Sigmoid colon (tissue), 7 donors: ENCODE data around the gene GUK1. TPM values are rescaled to one million over a fixed set of nuclear protein-coding genes. Genes with fewer than 3 reads are reported as not detected.

Experiments used
- DNase-seq: peaks from one replicate; pipeline ENCODE4 v3.0.0-alpha.2; 2019
- H3K27ac ChIP-seq, 4 donors: fragments of 200-600 bp; sonication (generic); one replicate each; pipeline ENCODE4 v1.5.1; 2016 to 2019; ENCODE audit warnings: mild to moderate bottlenecking in 1 of 4
- H3K27me3 ChIP-seq, 3 donors: fragments of 200-600 bp; sonication (generic); one replicate each; pipeline ENCODE4 v1.5.1; 2019; ENCODE audit warnings: mild to moderate bottlenecking in 1 of 3
- H3K36me3 ChIP-seq, 4 donors: fragments of 200-600 bp; sonication (generic); one replicate each; pipeline ENCODE4 v1.5.1; 2016 to 2019
- H3K4me1 ChIP-seq, 4 donors: fragments of 200-600 bp; sonication (generic); one replicate each; pipeline ENCODE4 v1.5.1; 2017 to 2019
- H3K4me3 ChIP-seq, 4 donors: fragments of 200-600 bp; sonication (generic); one replicate each; pipeline ENCODE4 v1.5.1; 2017 to 2019; ENCODE audit warnings: mild to moderate bottlenecking in 2 of 4, moderate library complexity in 1 of 4
- H3K9me3 ChIP-seq, 4 donors: fragments of 200-600 bp in 3 of 4; sonication (generic) in 3 of 4; one replicate each; pipeline versions ENCODE4 v1.5.1 to v1.6.1; 2013 to 2019
- CTCF ChIP-seq, 4 experiments: fragments of 450-650 bp in 3 of 4; fragments of 200-600 bp in 1 of 4; IDR thresholded peaks; one replicate each; pipeline ENCODE4 v1.5.1; 2016 to 2019; ENCODE audit warnings: antibody characterized with exemption in 4 of 4, mild to moderate bottlenecking in 3 of 4, moderate library complexity in 2 of 4
- EP300 ChIP-seq, 4 donors: sonication (generic); formaldehyde crosslinking; IDR thresholded peaks; one replicate each; pipeline ENCODE4 v1.6.1; 2017; ENCODE audit warnings: antibody characterized with exemption in 4 of 4
- POLR2A ChIP-seq, 2 donors: fragments of 450-650 bp; IDR thresholded peaks; one replicate each; pipeline ENCODE4 v1.6.1; 2016; ENCODE audit warnings: antibody characterized with exemption in 2 of 2, mild to moderate bottlenecking in 2 of 2, moderate library complexity in 2 of 2
- POLR2AphosphoS5 ChIP-seq, 4 donors: sonication (generic); formaldehyde crosslinking; IDR thresholded peaks; one replicate each; pipeline ENCODE4 v1.6.1; 2017; ENCODE audit warnings: antibody characterized with exemption in 4 of 4
- WGBS, 2 donors: extraction: QIAGEN DNeasy Blood & Tissue Kit; methylation state at CpG; one replicate each; pipeline ENCODE4 v1.1.7; 2013; 5-methylcytosine and 5-hydroxymethylcytosine counted together
- intact Hi-C: fragments of 100-400 bp; cut with DNase I; formaldehyde crosslinking; loops from one replicate; pipeline ENCODE4 v1.15.1; 2023
- polyA plus RNA-seq, 3 donors: library from polyadenylated mRNA; stranded (reverse); fragments of 200-250 nt; gene quantifications; one replicate each; pipeline ENCODE4 v1.2.3, GENCODE V29; 2013
- total RNA-seq, 4 donors: library from RNA; depleted of rRNA; stranded (reverse); fragments of >200 nt; gene quantifications; one replicate each; pipeline ENCODE4 v1.1.0, GENCODE V29; 2016
- donor health status: healthy with polysubstance abuse.
- donor health status: Bipolar disorder and iron deficiency.
- donor health status: healthy.

Gene GUK1
- total and polyA plus RNA-seq, 7 donors, result 225 to 668 (median 366) TPM

GRCh38 chr1:228097333-228098081, 42.6 kb upstream of the GUK1 start:
- TF ChIP-seq POLR2A (IDR thresholded peaks at IDR 0.05), result no peak
- TF ChIP-seq POLR2AphosphoS5 (IDR thresholded peaks at IDR 0.05), result no peak
- TF ChIP-seq CTCF (IDR thresholded peaks at IDR 0.05), result no peak
- TF ChIP-seq EP300 (IDR thresholded peaks at IDR 0.05), result no peak
- no peak overlapping the region for H3K4me3 ChIP-seq
- WGBS, 2 donors, result 89 to 93% methylated on average over 34 of the region's 34 CpGs
- no peaks in the 10 kb centered on the region for H3K27me3 ChIP-seq
- no peak overlapping the region for H3K27ac ChIP-seq
- peaks cover 12 to 44% (median 32%) of the 10 kb centered on the region in 4 donors for H3K36me3 ChIP-seq
- intact Hi-C loops, result no loop called here
- peaks cover 0 to 52% (median 26%) of the 10 kb centered on the region in 4 donors for H3K4me1 ChIP-seq
- DNase-seq, result peak; percentile 63
- H3K9me3 ChIP-seq, result peaks cover 0 to 6% (median 3%) of the 10 kb centered on the region in 4 donors

GRCh38 chr1:228098323-228098931, 41.7 kb upstream of the GUK1 start:
- Histone ChIP-seq H3K4me1 (peaks cover 0 to 46% (median 20%) of the 10 kb centered on the region in 4 donors), H3K4me3 (no peak overlapping the region), H3K27ac (no peak overlapping the region), H3K36me3 (peaks cover 12 to 44% (median 32%) of the 10 kb centered on the region in 4 donors), H3K27me3 (no peaks in the 10 kb centered on the region), H3K9me3 (peaks cover 0 to 6% (median 3%) of the 10 kb centered on the region in 4 donors)
- peak; percentile 59 for DNase-seq
- TF ChIP-seq CTCF (IDR thresholded peaks at IDR 0.05), result no peak
- no peak for TF ChIP-seq POLR2AphosphoS5 (IDR thresholded peaks at IDR 0.05)
- intact Hi-C loops, result no loop called here
- 91 to 92% methylated on average over 28 of the region's 28 CpGs for WGBS, 2 donors

- peak; percentile 65 for DNase-seq
- TF ChIP-seq CTCF (IDR thresholded peaks at IDR 0.05) (no peak), EP300 (IDR thresholded peaks at IDR 0.05) (no peak), POLR2AphosphoS5 (IDR thresholded peaks at IDR 0.05) (no peak), POLR2A (IDR thresholded peaks at IDR 0.05) (no peak)
- no peak overlapping the region for H3K4me3 ChIP-seq
- intact Hi-C loops, result no loop called here
- WGBS, 2 donors, result 60 to 74% methylated on average over 4 of the region's 4 CpGs
- H3K9me3 ChIP-seq, result peaks cover 0 to 6% (median 2%) of the 10 kb centered on the region in 4 donors
- no peak overlapping the region for H3K27ac ChIP-seq
- H3K27me3 ChIP-seq, result no peaks in the 10 kb centered on the region
- H3K36me3 ChIP-seq, result peaks cover 12 to 44% (median 32%) of the 10 kb centered on the region in 4 donors
- H3K4me1 ChIP-seq, result peaks cover 0 to 53% (median 28%) of the 10 kb centered on the region in 4 donors
Measured at GRCh38 chr1:228099331-228099732, 40.7 kb upstream of the GUK1 start.

GRCh38 chr1:228100822-228101613, 39.1 kb upstream of the GUK1 start:
- DNase-seq, result peak; percentile 66
- H3K27ac ChIP-seq, result peak overlapping the region in 2 of 4 donors; percentile 2 to 98
- WGBS, 2 donors, result 77 to 86% methylated on average over 12 of the region's 12 CpGs

More at GRCh38 chr1:228100822-228101613, 39.1 kb upstream of the GUK1 start:
- H3K36me3 ChIP-seq, result peaks cover 12 to 50% (median 34%) of the 10 kb centered on the region in 4 donors
- TF ChIP-seq POLR2A (IDR thresholded peaks at IDR 0.05) (no peak), POLR2AphosphoS5 (IDR thresholded peaks at IDR 0.05) (no peak), CTCF (IDR thresholded peaks at IDR 0.05) (no peak), EP300 (IDR thresholded peaks at IDR 0.05) (no peak)
- H3K4me1 ChIP-seq, result peaks cover 0 to 53% (median 28%) of the 10 kb centered on the region in 4 donors
- intact Hi-C loops, result no loop called here
- H3K27me3 ChIP-seq, result no peaks in the 10 kb centered on the region
- no peak overlapping the region for H3K4me3 ChIP-seq
- no peaks in the 10 kb centered on the region for H3K9me3 ChIP-seq
